Ramos (cell line): Measurements from ENCODE around the gene HSPA2.
"Not testable (repeated sequence)": the region's sequence is repeated elsewhere in the genome, so short reads cannot be mapped to it uniquely, and the experiment has no call there.

Experiments
- in situ Hi-C: fragments of 300-500 bp; cut with MboI; formaldehyde crosslinking; loops from one replicate; pipeline ENCODE4 v1.14.3; 2022; ENCODE audit warnings: low sequenced_read_pairs; ENCODE audit not compliant: unreplicated experiment

HSPA2 gene

DNA sequence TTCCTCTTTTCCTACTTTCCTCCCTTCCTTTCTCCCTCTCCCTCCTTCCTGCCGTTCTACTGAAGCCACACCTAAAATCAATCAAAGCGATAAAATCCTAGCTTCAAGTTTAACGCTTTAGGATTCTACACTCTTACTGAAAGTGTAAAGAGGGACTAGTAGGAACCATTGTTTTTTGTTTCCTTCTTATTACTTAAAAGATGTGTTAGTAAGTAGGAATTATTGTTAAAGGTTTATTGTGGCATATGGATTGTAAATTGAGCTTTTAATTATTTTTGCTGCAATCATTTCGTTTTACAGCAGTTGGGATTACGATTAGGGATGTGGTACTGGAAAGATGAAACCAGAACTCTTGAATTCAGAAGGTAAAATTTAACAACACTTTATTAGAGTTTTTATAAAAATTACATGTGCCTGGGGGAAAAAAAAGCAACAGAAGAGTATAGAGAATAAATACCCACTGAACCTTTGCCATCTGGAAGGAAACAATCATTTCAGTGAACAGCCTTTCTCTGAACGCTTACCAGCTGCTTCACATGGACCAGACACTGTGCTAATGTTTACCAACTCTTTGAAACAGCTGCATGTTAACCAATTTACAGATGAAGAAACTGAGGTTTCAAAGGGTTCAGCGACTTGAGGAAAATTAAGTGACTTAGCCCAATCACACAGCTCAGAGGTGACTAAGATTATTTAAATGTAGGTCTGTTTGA is 10.2 kb downstream of the HSPA2 start:
- in situ Hi-C loops, result no loop called here

DNA sequence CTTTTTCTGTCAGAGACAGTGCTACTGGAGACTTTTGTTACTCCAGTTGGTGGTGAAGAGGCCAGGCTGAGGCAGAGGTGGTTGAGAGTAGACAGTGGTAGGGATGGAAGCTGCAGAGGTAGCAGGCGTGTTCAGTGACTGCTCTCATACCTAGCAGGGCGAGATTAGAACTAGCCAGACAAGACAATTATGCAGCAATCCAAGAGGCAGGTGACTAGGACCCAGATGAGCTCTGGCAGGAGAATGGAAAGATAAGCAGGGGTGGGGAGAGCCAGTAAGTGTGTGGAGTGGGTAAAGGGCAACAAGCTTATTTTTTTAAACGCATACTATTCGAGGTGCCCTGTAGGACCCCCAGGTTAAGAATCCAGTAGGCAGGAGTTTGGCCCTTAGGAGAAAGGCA is 14.0 kb downstream of the HSPA2 start:
- in situ Hi-C loops, result no loop called here

DNA sequence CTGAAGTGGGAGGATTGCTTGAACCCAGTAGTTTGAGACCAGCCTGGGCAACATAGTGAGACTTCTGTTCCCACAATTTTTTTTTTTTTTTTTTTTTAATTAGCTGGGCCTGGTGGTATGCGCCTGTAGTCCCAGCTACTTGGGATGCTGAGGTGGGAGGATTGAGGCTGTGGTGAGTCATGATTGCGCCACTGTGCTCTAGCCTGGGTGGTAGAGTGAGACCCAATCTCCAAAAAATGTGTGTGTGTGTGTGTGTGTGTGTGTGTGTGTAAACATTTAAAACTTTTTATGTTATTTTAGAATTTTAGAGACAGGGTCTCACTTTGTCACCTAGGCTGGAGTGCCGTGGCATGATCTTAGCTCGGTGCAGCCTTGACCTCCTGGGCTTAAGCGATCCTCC is 16.0 kb downstream of the HSPA2 start:
- in situ Hi-C loops, result no loop called here

DNA sequence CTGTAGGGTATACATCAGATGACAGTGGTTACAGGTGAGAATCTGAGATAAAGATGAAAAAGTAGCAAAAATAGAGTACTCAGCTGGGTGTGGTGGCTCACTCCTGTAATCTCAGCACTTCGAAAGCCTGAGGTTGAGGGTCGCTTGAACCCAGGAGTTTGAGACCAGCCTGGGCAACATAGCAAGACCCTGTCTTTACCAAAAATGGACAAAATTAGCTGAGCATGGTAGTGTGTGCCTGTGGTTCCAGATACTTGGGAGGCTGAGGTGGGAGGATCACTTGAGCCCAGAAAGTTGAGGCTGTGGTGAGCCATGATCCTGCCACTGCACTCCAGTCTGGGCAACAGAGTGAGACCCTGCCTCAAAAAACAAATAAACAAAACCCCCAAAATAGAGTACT is 17.7 kb downstream of the HSPA2 start:
- in situ Hi-C loops, result not testable (repeated sequence)

DNA sequence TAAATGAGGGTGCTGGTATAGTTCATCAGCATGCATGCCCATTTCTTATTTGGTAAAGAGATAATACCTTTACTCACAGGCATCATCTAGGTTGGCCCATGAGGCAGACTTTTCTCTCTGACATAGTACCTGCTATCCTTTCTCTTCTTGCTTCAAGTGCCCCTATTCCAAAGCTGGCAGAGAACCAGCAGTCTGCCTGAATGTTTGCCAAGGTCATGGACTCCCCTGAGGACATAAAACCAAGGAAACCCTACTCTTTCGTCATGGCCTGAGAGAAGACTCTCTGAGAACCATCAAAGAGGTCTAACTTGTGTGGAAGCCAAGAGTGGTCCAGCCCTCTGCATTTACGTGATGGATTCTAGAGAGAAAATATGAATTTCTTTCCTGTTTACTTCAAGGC is 21.1 kb downstream of the HSPA2 start:
- in situ Hi-C loops, result no loop called here

DNA sequence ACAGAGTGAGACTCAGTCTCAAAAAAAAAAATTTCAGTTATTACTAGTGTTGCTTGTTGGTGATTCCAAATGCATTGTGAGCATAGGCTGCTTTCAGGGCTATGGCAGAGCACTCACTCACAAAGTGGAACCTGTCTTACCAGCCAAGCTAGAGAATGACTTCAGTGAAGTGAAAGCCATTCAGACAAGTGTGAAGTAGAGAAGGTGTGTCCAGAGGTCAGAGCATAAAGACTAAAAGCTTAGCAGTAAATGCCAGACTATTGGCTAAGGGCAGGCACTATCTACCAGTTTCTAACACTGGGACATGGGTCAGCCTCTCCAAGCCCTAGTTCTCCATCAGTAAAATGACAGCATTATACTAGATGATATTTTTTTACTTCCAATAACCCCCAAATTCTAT is 21.9 kb downstream of the HSPA2 start:
- in situ Hi-C loops, result no loop called here

GRCh38 chr14:64563696-64564095 is 23.2 kb downstream of the HSPA2 start:
- in situ Hi-C loops, result no loop called here

DNA sequence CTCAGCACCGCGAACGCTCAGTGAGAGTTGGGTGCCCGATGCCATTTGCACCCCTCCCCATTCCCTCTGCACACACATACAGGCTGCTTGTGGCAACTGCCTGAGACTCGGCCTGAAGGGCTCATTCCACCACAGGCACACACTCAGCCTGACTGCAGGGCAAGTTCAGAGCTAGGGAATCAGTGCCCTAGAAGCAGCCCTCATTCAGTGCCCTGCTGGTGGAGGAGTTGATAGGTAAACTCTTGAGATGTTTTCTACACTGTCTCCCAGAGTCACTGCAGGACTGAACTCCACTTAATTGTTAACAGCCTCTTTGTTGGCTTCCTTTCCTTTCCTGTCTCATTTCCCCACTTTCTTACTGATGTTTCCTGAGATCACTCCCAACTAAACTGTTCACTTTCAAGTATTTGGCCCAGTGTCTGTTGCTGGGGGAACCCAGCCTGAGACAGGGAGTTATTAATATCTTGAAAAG is 26.1 kb downstream of the HSPA2 start:
- in situ Hi-C loops, result no loop called here

- in situ Hi-C loops, result no loop called here
These were observed 28.6 kb downstream of the HSPA2 start for GRCh38 chr14:64569138-64569631.

GRCh38 chr14:64569646-64570045 is 29.1 kb downstream of the HSPA2 start:
- in situ Hi-C loops, result not testable (repeated sequence)

GRCh38 chr14:64572386-64573104 is 32.0 kb downstream of the HSPA2 start:
- in situ Hi-C loops, result no loop called here

DNA sequence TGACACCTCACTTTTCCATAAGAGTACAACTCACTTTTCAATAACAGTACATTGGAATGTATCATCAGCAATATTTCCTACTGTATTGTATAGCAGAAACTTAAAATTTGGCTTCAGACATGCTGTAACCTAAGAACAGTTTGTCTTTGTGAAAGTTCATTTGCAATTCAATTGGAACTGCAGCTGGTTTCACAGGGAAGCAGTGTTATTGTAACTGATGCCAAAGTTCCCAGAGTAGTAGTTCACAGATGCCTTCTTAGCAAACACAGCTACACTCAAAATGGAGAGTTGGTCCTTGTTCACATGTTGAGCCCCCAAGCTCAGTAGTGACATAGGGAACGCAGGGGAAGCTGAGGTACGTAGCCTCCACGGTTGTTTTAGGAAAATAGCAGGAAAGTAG is 32.6 kb downstream of the HSPA2 start:
- in situ Hi-C loops, result no loop called here

DNA sequence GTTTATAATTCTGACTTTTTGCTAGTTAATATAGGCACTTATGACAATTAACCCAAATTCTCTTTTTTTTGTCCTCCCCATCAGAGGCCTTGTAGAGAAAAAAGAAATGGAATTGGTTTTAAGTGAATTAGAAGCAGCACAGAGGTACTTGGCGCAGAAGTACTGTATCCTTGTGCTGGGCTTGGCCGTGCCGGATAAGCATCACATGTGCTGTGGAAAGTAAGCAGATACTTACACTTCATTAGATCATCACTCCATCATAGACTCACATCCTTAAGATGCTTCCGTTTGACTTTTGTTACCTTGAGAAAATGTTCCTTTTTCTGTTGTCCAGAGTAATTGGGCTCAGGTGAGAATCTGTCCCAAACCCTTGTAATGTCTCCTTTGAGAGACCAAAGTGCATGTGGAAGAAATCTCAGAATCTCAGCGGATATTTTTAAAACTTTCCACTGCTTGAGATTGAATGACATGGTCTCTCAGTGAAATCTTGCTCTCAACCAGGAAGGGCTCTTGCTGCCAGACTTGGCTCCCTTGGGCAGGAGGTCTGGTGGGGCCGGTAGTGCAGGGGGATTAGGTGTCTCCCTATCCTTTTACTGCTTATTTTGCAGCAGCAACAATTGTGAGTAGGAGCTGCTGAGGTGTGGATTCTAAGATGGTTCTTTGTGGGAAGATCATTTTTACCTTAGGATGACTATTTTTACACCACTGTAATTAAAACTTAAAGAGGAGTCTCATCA is 34.0 kb downstream of the HSPA2 start:
- in situ Hi-C loops, result no loop called here

DNA sequence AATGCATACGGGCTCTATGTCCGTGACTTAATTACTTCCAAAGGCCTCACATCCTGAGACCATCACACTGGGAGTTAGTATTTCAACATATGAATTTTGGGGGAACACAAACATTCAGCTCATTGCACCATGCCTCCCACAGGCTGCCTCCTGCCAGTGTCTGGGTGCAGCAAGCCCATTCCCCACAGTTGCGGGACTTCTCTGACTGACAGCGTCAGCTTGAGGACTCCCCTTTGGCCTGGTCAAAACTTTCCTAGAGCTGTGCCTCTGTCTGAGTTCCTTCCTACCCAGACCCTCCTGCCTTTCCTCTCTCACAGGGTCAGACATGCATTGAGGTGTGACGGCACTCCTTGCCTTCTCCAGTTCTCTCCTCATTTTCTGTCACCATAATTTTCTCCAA is 36.7 kb downstream of the HSPA2 start:
- in situ Hi-C loops, result no loop called here

- in situ Hi-C loops, result no loop called here
These were observed 39.9 kb downstream of the HSPA2 start for GRCh38 chr14:64580467-64580866.

DNA sequence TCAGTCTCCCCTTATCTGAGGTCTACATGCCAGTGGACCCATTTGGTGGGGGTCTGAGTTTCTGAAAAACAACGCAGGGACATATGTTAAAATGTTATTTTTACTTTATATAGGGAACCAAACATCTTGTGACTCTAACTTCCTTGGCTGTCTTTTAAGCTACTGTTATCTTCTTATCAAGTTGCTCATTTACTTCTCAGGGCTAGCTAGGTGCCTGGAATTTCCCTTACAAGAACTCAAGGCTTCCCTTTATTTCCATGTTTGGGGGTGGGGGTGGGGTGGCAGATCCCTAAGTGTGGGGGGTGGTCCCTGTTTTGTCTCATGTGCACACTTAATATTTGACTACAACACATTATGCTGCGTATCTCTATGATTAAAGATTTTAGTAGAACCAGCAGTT is 40.8 kb downstream of the HSPA2 start:
- in situ Hi-C loops, result no loop called here

DNA sequence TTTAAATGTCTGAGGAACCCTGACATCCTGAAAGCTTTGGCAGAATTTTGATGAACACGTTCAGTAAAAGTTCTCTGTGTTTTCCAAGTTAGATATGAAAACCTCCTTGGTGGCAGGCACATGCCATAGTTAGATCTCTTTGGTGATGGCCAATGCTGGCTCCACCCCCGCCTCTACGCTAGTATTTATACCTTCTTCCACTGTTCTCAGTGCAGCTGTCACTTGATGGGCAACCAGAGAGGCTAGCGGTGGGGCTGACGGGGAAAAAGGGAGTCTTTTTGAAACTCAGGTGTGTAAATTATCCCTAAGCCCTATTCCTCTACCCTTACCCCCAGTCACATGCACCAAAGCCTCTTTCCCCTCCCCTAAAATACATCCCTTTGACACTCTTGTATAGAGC is 41.3 kb downstream of the HSPA2 start:
- in situ Hi-C loops, result no loop called here

DNA sequence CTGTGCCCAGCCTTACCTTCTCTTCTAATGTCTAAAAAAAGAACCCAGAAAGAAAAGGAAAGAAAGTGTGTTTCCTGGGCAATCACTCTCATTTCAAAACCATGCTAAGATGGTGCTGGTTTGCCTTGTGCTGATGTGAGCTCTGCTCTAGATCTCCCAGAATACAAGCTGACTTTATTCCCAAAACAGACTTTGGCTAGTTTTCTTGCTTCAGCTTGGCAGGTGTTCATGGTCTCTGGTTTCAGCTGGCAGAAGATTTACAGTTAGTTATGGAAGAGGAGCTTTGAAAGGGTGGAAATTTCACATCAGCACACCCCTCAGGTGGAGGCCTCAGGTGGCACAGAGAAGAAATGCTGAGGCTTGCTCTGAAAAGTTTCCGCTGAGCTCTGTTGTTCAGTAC is 43.6 kb downstream of the HSPA2 start:
- in situ Hi-C loops, result no loop called here

DNA sequence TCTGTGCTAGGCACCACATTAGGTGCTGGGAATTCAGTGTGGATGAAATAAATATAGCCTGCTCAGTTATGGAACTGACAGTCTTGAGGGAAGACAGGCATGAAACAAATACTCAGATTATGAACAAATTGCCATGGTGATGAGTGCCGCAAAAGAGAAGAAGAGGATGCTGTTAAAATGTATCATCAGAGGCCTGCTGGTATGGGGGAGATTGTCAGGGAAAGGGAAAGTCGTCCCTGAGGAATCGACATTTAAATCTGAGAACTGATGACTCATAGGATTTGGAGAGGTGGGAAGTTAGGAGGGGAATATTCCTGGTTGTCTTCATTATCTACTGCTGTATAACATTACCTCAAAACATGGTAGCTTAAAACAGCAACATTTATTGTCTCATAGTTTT is 51.3 kb downstream of the HSPA2 start:
- in situ Hi-C loops, result no loop called here
